Cardiac atrium fibroblast (primary cell): ENCODE results near the gene SBF1. TPM values are rescaled to one million over a fixed set of nuclear protein-coding genes. Genes with fewer than 3 reads are reported as not detected.

Source experiments
- total RNA-seq: library from RNA; depleted of rRNA; stranded (reverse); fragments of >200 nt; gene quantifications from 2 replicates; pipeline ENCODE4 v1.2.3, GENCODE V29; 2015

SBF1 gene, protein sequence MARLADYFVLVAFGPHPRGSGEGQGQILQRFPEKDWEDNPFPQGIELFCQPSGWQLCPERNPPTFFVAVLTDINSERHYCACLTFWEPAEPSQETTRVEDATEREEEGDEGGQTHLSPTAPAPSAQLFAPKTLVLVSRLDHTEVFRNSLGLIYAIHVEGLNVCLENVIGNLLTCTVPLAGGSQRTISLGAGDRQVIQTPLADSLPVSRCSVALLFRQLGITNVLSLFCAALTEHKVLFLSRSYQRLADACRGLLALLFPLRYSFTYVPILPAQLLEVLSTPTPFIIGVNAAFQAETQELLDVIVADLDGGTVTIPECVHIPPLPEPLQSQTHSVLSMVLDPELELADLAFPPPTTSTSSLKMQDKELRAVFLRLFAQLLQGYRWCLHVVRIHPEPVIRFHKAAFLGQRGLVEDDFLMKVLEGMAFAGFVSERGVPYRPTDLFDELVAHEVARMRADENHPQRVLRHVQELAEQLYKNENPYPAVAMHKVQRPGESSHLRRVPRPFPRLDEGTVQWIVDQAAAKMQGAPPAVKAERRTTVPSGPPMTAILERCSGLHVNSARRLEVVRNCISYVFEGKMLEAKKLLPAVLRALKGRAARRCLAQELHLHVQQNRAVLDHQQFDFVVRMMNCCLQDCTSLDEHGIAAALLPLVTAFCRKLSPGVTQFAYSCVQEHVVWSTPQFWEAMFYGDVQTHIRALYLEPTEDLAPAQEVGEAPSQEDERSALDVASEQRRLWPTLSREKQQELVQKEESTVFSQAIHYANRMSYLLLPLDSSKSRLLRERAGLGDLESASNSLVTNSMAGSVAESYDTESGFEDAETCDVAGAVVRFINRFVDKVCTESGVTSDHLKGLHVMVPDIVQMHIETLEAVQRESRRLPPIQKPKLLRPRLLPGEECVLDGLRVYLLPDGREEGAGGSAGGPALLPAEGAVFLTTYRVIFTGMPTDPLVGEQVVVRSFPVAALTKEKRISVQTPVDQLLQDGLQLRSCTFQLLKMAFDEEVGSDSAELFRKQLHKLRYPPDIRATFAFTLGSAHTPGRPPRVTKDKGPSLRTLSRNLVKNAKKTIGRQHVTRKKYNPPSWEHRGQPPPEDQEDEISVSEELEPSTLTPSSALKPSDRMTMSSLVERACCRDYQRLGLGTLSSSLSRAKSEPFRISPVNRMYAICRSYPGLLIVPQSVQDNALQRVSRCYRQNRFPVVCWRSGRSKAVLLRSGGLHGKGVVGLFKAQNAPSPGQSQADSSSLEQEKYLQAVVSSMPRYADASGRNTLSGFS (N-terminal part only)
- total RNA-seq = 48.1 and 49.5 TPM in 2 replicates

DNA sequence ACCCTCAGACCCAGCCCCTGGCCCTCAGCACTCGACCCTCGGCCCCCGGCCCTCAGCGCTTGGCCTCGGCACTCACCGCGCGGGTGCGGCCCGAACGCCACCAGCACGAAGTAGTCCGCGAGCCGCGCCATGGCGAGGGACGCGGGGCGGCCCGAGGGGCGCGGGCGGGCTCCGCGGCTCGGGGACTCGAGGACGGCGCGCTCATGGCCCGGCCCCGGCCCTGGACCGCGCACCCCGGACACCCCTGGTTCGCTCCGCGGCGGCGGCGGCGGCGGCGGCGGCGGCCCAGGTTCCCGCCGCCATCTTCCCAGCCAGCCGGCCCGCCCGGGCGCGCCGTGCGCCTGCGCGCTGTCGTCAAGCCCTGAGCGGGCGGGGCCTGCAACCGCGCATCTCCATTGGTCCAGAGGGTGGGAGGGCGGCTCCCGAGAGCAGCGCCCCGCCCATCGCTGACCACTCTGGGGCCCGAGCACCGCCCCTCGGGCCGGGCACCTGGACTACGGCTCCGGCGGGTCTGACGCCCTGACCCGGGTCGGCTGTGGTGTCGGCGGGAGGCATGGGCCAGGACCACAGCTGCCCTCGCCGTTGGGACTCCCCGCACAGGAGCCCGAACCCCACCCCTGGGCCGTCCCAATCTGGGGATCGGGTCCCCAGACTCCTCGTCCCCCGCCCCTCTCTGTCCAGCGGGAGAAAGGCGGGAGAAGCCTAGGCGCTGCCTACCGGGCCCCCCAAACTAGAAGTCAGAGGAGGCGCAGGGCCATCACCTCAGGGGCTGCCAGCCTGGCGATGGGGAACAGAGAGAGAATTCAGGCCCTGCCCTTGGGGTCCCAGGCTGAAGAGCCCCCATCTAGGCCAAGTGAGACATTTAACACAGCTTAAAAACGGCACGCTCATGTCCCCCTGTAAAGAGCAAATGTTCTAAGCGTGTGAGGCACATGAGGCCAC, at the start of gene SBF1:
Gene SBF1 (minus strand): TSS at position 326 of the 942 bp plus-strand sequence. CDS start 195 bp downstream, at position 131.

DNA sequence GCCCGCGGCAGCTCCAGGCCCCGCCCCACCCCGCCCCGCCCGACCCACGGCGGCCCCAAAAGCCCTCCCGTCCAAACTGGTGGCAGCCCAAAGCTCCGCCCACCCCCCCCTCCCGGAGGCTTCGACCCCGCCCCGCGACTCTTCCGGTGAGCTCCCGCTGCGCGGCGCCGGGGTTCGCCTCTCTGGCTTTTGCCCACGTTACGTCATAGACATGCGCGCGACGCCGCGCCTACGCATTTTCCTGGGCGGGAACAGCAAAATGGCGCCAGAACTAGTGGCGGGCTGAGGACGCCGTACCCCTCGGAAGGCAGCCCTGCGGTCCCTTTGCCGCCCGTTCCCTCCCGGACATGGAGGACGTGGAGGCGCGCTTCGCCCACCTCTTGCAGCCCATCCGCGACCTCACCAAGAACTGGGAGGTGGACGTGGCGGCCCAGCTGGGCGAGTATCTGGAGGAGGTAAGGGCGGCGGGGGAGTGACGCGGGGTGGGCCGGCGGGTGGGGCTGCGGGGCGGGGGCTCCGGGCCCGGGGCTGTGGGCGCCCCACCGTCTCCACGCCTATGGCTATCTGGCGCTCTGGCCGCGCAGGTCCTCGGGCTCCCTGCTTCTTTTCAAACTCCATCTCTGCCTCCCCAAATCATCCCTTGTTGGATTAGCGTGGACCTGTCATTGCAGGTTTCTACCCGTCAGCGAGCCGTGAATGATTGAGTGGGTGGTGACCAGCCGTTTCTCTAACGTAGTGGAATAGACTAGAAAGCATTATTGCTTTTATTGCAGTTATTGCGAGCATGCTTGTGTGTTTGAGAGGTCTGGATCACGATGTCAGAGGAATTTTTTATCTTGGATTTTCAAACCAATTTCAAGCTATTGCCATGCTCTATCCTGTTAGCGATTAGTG, 33.4 kb upstream of the SBF1 start, which contains the start of gene NCAPH2:
Gene NCAPH2 (plus strand): TSS at position 234 of the 894 bp plus-strand sequence. CDS start 114 bp downstream, at position 348.

DNA sequence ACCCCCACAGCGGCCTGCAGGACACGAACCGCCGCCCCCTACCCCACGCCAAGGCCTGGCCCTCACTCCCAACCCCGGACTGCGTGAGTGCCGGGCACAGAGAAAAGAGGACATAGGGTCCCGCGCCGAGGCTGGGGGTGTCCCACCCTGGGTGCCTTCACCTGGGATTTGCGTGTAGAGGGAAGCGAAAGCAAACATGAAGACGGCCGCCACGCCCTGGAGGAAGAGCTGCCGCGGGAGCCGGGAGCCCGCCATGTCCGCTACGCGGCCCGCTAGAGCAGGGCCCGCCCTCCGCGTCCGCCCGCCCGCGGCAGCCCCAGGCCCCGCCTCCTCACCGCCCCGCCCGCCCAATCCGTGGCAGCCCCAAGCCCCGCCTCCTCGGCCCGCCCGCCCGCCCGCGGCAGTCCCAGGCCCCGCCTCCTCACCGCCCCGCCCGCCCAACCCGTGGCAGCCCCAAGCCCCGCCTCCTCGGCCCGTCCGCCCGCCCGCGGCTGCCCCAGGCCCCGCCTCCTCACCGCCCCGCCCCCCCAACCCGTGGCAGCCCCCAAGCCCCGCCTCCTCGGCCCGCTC, 32.7 kb upstream of the SBF1 start, which contains the start of gene LMF2:
Gene LMF2 (minus strand): TSS at position 282 of the 570 bp plus-strand sequence. CDS start 27 bp downstream, at position 255.

DNA sequence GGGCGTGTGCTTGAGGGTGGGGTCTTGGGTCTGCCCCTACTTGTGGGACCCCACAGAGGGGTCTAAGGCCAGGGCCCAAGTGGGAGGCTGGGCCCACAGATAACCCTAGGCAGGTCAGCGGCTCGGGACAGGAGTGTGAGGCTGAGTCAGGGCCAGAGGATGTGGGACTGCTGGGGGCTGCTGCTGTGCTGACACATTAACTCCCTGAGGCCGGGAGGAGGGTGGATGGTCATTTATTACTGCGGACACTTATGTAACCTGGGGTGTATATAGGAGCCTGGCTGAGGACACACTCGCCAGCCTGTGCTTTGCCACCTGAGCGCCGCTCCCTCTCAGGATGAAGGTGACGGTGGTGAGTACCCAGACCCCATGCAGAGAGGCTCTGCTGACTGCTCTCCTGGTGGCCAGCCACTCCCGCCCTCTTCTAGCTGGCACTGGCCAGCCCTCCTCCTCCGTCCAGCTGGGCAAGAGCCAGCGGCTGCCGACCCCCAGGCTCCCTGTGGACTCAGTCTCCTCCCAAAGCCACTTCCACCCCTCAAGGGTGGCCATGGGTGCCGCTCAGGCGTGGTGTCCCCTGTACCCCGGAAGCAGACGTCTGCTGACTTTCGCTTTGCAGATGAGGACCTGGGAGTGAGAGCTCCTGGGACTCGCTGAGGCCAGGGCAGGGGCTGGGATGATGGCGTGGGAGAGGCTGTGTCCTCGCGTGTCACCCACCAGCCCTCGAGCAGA, 11.9 kb upstream of the SBF1 start, which contains the start of gene MIOX:
Gene MIOX (plus strand): TSS at position 299 of the 729 bp plus-strand sequence. CDS start 39 bp downstream, at position 338.

DNA sequence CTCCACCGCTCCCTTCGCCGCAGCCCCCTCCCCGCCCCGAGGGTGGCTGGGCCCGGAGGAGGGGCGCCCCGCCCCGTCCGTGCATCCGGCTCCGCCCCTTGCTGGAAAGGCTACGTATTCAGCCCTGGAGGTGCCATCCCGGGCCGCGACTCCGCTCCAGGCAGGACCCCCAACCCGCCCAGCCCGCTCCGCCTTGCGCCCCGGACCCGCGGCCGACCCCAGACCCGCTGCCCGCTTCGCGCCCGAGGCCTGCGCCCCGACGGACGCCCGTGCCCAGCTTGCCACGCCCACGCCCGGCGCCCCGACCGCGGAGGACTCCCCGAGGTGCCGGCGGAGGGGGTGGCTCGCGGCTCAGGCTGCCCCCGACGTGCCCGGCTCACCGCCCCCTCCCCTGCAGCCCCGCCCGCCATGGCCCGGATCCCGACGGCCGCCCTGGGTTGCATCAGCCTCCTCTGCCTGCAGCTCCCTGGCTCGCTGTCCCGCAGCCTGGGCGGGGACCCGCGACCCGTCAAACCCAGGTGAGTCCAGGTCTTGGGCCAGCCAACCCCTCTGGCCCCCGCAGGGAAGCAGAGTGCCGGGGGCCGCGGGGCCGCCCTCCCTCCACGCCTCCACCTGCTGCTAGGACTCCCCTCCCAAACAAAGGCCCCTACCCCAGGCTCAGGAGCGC, 6.7 kb upstream of the SBF1 start, which contains the start of gene ADM2:
Gene ADM2 (plus strand): TSS at position 104 of the 667 bp plus-strand sequence. CDS start 305 bp downstream, at position 409.

Other genes starting within 250 kb of the SBF1 start
- 25.6 and 27.3 TPM in 2 replicates for gene TUBGCP6, start 230.0 kb downstream of the SBF1 start, total RNA-seq
- gene HDAC10, start 223.8 kb downstream of the SBF1 start, total RNA-seq = 19.0 and 19.1 TPM in 2 replicates
- 37.4 and 43.9 TPM in 2 replicates for gene MAPK12, start 213.4 kb downstream of the SBF1 start, total RNA-seq
- gene MAPK11, start 204.7 kb downstream of the SBF1 start, total RNA-seq = 12.6 and 14.4 TPM in 2 replicates
- gene PLXNB2, start 167.4 kb downstream of the SBF1 start, total RNA-seq = 84.8 and 155 TPM in 2 replicates
- 0.81 and 4.5 TPM in 2 replicates for gene DENND6B, start 148.0 kb downstream of the SBF1 start, total RNA-seq
- 47.3 and 51.6 TPM in 2 replicates for gene PPP6R2, start 131.7 kb downstream of the SBF1 start, total RNA-seq
- gene ADM2, start 6.5 kb upstream of the SBF1 start, total RNA-seq = 10.2 and 10.8 TPM in 2 replicates
- not detected in 2 replicates for gene MIOX, start 11.8 kb upstream of the SBF1 start, total RNA-seq
- 92.3 and 98.9 TPM in 2 replicates for gene LMF2, start 32.7 kb upstream of the SBF1 start, total RNA-seq
- 20.0 and 24.9 TPM in 2 replicates for gene NCAPH2, start 33.2 kb upstream of the SBF1 start, total RNA-seq
- 0.81 and 1.6 TPM in 2 replicates for gene SCO2, start 50.6 kb upstream of the SBF1 start, total RNA-seq
- 48.4 and 51.1 TPM in 2 replicates for gene TYMP, start 55.0 kb upstream of the SBF1 start, total RNA-seq
- not detected in 2 replicates for gene KLHDC7B, start 70.9 kb upstream of the SBF1 start, total RNA-seq
- gene SYCE3, start 87.9 kb upstream of the SBF1 start, total RNA-seq = not detected in 2 replicates
- gene CPT1B, start 103.4 kb upstream of the SBF1 start, total RNA-seq = 1.8 TPM in 1 of 2 replicates, not detected in the other
- 19.1 and 22.9 TPM in 2 replicates for gene CHKB, start 107.8 kb upstream of the SBF1 start, total RNA-seq
- 1.3 and 2.0 TPM in 2 replicates for gene MAPK8IP2, start 125.8 kb upstream of the SBF1 start, total RNA-seq
- gene ARSA, start 153.1 kb upstream of the SBF1 start, total RNA-seq = 73.8 and 77.8 TPM in 2 replicates
- gene SHANK3, start 197.8 kb upstream of the SBF1 start, total RNA-seq = 1.4 and 2.4 TPM in 2 replicates